ENCODE measurements around the gene PRR19.

PRR19 gene

GRCh38 chr19:42345191-42345812, 43.4 kb downstream of the PRR19 start:
- peak; percentile 72 for DNase-seq (ENCODE audit: low read depth)
- no peak for TF ChIP-seq CTCF (conservative IDR thresholded peaks at IDR 0.05; ENCODE audit: low read depth, low read length)
- H3K4me3 ChIP-seq (ENCODE audit: low read depth, low read length): no peak overlapping the region

- no peak for DNase-seq (ENCODE audit: low read depth)
- no peak for TF ChIP-seq CTCF (conservative IDR thresholded peaks at IDR 0.05; ENCODE audit: low read depth, low read length)
Observed at GRCh38 chr19:42348211-42348610, 46.3 kb downstream of the PRR19 start.

GRCh38 chr19:42349378-42350107, 47.6 kb downstream of the PRR19 start:
- no peak for TF ChIP-seq CTCF (conservative IDR thresholded peaks at IDR 0.05; ENCODE audit: low read depth, low read length)
- no peak overlapping the region for H3K4me3 ChIP-seq (ENCODE audit: low read depth, low read length)
- DNase-seq (ENCODE audit: low read depth): no peak

More at GRCh38 chr19:42348211-42348610, 46.3 kb downstream of the PRR19 start:
- no peak overlapping the region for H3K4me3 ChIP-seq (ENCODE audit: low read depth, low read length)

GRCh38 chr19:42350417-42350816, 48.5 kb downstream of the PRR19 start:
- DNase-seq (ENCODE audit: low read depth): no peak
- TF ChIP-seq CTCF (conservative IDR thresholded peaks at IDR 0.05; ENCODE audit: low read depth, low read length): no peak
- H3K4me3 ChIP-seq (ENCODE audit: low read depth, low read length): no peak overlapping the region

GRCh38 chr19:42351079-42351735, 49.3 kb downstream of the PRR19 start:
- TF ChIP-seq CTCF (conservative IDR thresholded peaks at IDR 0.05; ENCODE audit: low read depth, low read length): no peak
- H3K4me3 ChIP-seq (ENCODE audit: low read depth, low read length): no peak overlapping the region
- no peak for DNase-seq (ENCODE audit: low read depth)

- peak; percentile 20 for DNase-seq (ENCODE audit: low read depth)
- TF ChIP-seq CTCF (conservative IDR thresholded peaks at IDR 0.05; ENCODE audit: low read depth, low read length): no peak
- no peak overlapping the region for H3K4me3 ChIP-seq (ENCODE audit: low read depth, low read length)
Observed at GRCh38 chr19:42352301-42353259, 50.6 kb downstream of the PRR19 start.

Measured in choroid plexus epithelial cell (primary cell).